NT2/D1 (cell line): ENCODE data around the gene SLC18A3.

Source experiments
- SUZ12 ChIP-seq: IDR thresholded peaks from 2 replicates; pipeline ENCODE4 v1.6.1; 2011; ENCODE audit not compliant: insufficient read length, insufficient read depth; ENCODE audit errors: extremely low read depth
- YY1 ChIP-seq: IDR thresholded peaks from 2 replicates; pipeline ENCODE4 v1.6.1; 2011; ENCODE audit not compliant: insufficient read length, insufficient read depth

- TF ChIP-seq YY1: no peak
- TF ChIP-seq SUZ12: no peak
Observed at GRCh38 chr10:49564461-49565009, 45.6 kb upstream of the SLC18A3 start.
